ENCODE data around the gene SOX9.

Gene SOX9

GRCh38 chr17:72119077-72119872 lies 1.5 kb upstream of the SOX9 start:
- Mint-ChIP-seq H3K27me3 (peaks cover 93% of the 10 kb centered on the region), H3K36me3 (peaks cover 5% of the 10 kb centered on the region), H3K4me1 (peaks cover 17% of the 10 kb centered on the region), H3K9me3 (peaks cover 8% of the 10 kb centered on the region), H3K4me3 (no peak overlapping the region), H3K27ac (no peak overlapping the region)
- ATAC-seq = no peak

DNA sequence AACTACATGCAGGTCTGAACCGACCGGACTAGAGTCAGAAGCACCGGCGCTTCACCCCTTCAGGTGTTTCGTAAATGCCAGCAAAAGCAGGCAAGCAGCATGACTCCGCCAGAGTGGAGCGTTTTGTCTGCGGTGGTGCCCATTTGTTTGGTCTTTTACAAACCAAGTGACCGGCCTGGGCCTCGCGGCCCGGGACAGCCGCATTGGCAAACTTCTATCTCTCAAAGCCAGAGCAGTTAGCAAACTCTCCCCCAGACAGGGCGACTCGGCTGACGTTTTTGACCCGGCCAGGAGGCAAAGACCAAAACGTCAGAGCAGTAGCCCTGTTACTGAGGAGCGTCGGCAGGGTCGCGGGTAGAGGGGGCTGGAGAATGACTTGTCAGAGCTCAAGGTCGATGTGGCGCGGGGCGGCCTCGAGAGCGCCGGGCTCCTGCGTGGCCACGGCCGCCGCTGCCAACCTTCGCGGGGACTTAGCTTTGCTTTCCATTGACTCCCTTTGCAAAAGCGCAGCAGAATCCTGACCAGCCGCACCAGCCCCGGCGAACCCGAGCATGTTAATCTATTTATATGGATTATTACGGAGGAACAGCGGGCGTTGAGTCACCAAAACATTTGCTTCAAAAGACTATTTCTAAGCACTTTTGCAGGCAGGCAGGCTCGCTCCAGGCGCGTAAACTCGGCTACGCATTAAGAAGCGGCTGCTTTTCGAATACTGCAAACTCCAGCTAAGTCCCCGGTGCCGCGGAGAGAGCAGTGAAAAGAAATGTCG lies 763 bp upstream of the SOX9 start:
- no peak overlapping the region for H3K4me3 Mint-ChIP-seq
- no peak overlapping the region for H3K27ac Mint-ChIP-seq
- H3K36me3 Mint-ChIP-seq = peaks cover 8% of the 10 kb centered on the region
- peaks cover 11% of the 10 kb centered on the region for H3K9me3 Mint-ChIP-seq
- H3K4me1 Mint-ChIP-seq = peaks cover 17% of the 10 kb centered on the region
- H3K27me3 Mint-ChIP-seq = peaks cover 97% of the 10 kb centered on the region
- ATAC-seq = no peak

DNA sequence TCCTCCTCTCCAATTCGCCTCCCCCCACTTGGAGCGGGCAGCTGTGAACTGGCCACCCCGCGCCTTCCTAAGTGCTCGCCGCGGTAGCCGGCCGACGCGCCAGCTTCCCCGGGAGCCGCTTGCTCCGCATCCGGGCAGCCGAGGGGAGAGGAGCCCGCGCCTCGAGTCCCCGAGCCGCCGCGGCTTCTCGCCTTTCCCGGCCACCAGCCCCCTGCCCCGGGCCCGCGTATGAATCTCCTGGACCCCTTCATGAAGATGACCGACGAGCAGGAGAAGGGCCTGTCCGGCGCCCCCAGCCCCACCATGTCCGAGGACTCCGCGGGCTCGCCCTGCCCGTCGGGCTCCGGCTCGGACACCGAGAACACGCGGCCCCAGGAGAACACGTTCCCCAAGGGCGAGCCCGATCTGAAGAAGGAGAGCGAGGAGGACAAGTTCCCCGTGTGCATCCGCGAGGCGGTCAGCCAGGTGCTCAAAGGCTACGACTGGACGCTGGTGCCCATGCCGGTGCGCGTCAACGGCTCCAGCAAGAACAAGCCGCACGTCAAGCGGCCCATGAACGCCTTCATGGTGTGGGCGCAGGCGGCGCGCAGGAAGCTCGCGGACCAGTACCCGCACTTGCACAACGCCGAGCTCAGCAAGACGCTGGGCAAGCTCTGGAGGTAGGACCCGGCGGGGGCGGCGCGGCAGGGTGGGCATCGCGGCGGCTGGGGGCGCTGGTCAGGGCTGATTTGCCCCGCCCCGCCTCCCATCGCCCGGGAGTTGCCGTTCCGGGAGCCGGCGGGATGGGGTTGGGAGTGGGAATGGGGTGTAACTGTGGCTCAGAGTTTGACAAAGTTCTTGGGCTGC lies 567 bp downstream of the SOX9 start:
- Mint-ChIP-seq H3K27ac (no peak overlapping the region), H3K4me3 (peak overlapping the region; percentile 68), H3K27me3 (peaks cover 84% of the 10 kb centered on the region), H3K36me3 (peaks cover 8% of the 10 kb centered on the region), H3K4me1 (peaks cover 17% of the 10 kb centered on the region), H3K9me3 (peaks cover 11% of the 10 kb centered on the region)
- ATAC-seq = no peak

GRCh38 chr17:72122010-72122764 lies 1.4 kb downstream of the SOX9 start:
- ATAC-seq = no peak
- peak overlapping the region; percentile 68 for H3K4me3 Mint-ChIP-seq
- peaks cover 11% of the 10 kb centered on the region for H3K9me3 Mint-ChIP-seq
- H3K27me3 Mint-ChIP-seq = peaks cover 79% of the 10 kb centered on the region
- H3K27ac Mint-ChIP-seq = no peak overlapping the region
- H3K36me3 Mint-ChIP-seq = peaks cover 8% of the 10 kb centered on the region
- H3K4me1 Mint-ChIP-seq = peaks cover 17% of the 10 kb centered on the region

DNA sequence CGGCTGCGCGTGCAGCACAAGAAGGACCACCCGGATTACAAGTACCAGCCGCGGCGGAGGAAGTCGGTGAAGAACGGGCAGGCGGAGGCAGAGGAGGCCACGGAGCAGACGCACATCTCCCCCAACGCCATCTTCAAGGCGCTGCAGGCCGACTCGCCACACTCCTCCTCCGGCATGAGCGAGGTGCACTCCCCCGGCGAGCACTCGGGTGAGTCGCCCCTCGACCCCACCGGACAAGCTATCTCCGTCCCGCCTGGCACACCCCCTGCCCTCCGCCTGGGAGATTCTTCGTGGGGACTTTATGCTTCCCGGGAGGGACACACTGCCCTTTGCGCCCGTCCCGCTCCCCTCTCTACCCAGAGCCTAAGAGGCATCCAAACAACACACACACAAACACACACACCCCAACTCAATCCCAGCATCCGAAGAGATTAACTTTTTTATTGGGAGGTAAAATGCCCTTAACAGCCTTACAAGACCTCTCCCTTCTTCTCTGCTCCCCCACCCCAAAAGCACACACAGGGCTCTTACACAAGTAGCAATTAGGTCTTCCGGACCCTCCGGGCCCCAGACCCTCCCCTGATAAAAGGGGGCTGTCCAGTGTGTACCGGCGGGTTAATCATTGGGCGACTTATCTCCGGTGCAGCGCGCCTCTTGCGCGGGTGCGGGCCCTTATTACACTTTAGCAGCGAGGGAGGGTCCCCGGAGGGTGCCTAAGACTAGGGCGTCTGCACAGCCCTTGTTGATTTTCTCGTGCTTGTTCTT lies 2.1 kb downstream of the SOX9 start:
- peaks cover 11% of the 10 kb centered on the region for H3K9me3 Mint-ChIP-seq
- peaks cover 17% of the 10 kb centered on the region for H3K4me1 Mint-ChIP-seq
- no peak overlapping the region for H3K27ac Mint-ChIP-seq
- peaks cover 8% of the 10 kb centered on the region for H3K36me3 Mint-ChIP-seq
- H3K4me3 Mint-ChIP-seq = no peak overlapping the region
- ATAC-seq = no peak
- peaks cover 79% of the 10 kb centered on the region for H3K27me3 Mint-ChIP-seq

DNA sequence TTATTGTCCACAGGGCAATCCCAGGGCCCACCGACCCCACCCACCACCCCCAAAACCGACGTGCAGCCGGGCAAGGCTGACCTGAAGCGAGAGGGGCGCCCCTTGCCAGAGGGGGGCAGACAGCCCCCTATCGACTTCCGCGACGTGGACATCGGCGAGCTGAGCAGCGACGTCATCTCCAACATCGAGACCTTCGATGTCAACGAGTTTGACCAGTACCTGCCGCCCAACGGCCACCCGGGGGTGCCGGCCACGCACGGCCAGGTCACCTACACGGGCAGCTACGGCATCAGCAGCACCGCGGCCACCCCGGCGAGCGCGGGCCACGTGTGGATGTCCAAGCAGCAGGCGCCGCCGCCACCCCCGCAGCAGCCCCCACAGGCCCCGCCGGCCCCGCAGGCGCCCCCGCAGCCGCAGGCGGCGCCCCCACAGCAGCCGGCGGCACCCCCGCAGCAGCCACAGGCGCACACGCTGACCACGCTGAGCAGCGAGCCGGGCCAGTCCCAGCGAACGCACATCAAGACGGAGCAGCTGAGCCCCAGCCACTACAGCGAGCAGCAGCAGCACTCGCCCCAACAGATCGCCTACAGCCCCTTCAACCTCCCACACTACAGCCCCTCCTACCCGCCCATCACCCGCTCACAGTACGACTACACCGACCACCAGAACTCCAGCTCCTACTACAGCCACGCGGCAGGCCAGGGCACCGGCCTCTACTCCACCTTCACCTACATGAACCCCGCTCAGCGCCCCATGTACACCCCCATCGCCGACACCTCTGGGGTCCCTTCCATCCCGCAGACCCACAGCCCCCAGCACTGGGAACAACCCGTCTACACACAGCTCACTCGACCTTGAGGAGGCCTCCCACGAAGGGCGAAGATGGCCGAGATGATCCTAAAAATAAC lies 3.0 kb downstream of the SOX9 start:
- H3K9me3 Mint-ChIP-seq = peaks cover 11% of the 10 kb centered on the region
- H3K27ac Mint-ChIP-seq = no peak overlapping the region
- peaks cover 8% of the 10 kb centered on the region for H3K36me3 Mint-ChIP-seq
- peaks cover 71% of the 10 kb centered on the region for H3K27me3 Mint-ChIP-seq
- ATAC-seq = no peak
- H3K4me1 Mint-ChIP-seq = peaks cover 17% of the 10 kb centered on the region
- peak overlapping the region; percentile 26 for H3K4me3 Mint-ChIP-seq

DNA sequence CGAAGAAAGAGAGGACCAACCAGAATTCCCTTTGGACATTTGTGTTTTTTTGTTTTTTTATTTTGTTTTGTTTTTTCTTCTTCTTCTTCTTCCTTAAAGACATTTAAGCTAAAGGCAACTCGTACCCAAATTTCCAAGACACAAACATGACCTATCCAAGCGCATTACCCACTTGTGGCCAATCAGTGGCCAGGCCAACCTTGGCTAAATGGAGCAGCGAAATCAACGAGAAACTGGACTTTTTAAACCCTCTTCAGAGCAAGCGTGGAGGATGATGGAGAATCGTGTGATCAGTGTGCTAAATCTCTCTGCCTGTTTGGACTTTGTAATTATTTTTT lies 3.6 kb downstream of the SOX9 start:
- ATAC-seq = no peak
- no peak overlapping the region for H3K4me3 Mint-ChIP-seq
- peaks cover 8% of the 10 kb centered on the region for H3K36me3 Mint-ChIP-seq
- peaks cover 17% of the 10 kb centered on the region for H3K4me1 Mint-ChIP-seq
- peaks cover 65% of the 10 kb centered on the region for H3K27me3 Mint-ChIP-seq
- no peak overlapping the region for H3K27ac Mint-ChIP-seq
- H3K9me3 Mint-ChIP-seq = peaks cover 11% of the 10 kb centered on the region

- no peak for ATAC-seq
- Mint-ChIP-seq H3K9me3 (peaks cover 11% of the 10 kb centered on the region), H3K27ac (no peak overlapping the region), H3K4me3 (no peak overlapping the region), H3K36me3 (peaks cover 8% of the 10 kb centered on the region), H3K4me1 (peaks cover 17% of the 10 kb centered on the region), H3K27me3 (peaks cover 57% of the 10 kb centered on the region)
Measured at GRCh38 chr17:72125226-72125651, 4.4 kb downstream of the SOX9 start.

GRCh38 chr17:72125742-72126141 lies 4.9 kb downstream of the SOX9 start:
- H3K36me3 Mint-ChIP-seq = peaks cover 8% of the 10 kb centered on the region
- no peak overlapping the region for H3K4me3 Mint-ChIP-seq
- ATAC-seq = no peak
- H3K4me1 Mint-ChIP-seq = peaks cover 17% of the 10 kb centered on the region
- H3K27ac Mint-ChIP-seq = no peak overlapping the region
- H3K27me3 Mint-ChIP-seq = peaks cover 52% of the 10 kb centered on the region
- peaks cover 11% of the 10 kb centered on the region for H3K9me3 Mint-ChIP-seq

GRCh38 chr17:72126575-72127486 lies 6.0 kb downstream of the SOX9 start:
- peaks cover 8% of the 10 kb centered on the region for H3K36me3 Mint-ChIP-seq
- H3K27me3 Mint-ChIP-seq = peaks cover 41% of the 10 kb centered on the region
- peaks cover 10% of the 10 kb centered on the region for H3K9me3 Mint-ChIP-seq
- no peak overlapping the region for H3K4me3 Mint-ChIP-seq
- H3K4me1 Mint-ChIP-seq = peaks cover 11% of the 10 kb centered on the region
- H3K27ac Mint-ChIP-seq = no peak overlapping the region
- ATAC-seq = no peak

- Mint-ChIP-seq H3K27me3 (peaks cover 29% of the 10 kb centered on the region), H3K27ac (no peak overlapping the region), H3K4me3 (no peak overlapping the region), H3K36me3 (peaks cover 8% of the 10 kb centered on the region), H3K4me1 (peaks cover 3% of the 10 kb centered on the region), H3K9me3 (peaks cover 7% of the 10 kb centered on the region)
- ATAC-seq = no peak
Measured at GRCh38 chr17:72128039-72128438, 7.2 kb downstream of the SOX9 start.

- H3K27ac Mint-ChIP-seq = no peak overlapping the region
- H3K4me3 Mint-ChIP-seq = no peak overlapping the region
- H3K4me1 Mint-ChIP-seq = no peaks in the 10 kb centered on the region
- no peaks in the 10 kb centered on the region for H3K36me3 Mint-ChIP-seq
- H3K9me3 Mint-ChIP-seq = no peaks in the 10 kb centered on the region
- H3K27me3 Mint-ChIP-seq = peaks cover 11% of the 10 kb centered on the region
- ATAC-seq = no peak
Measured at GRCh38 chr17:72134608-72135394, 14.0 kb downstream of the SOX9 start.
